CD4-positive, alpha-beta T cell (primary cell): Measurements from ENCODE around the gene PRKG1. TPM values are rescaled to one million over a fixed set of nuclear protein-coding genes. Genes with fewer than 3 reads are reported as not detected.
"Not testable (repeated sequence)": the region's sequence is repeated elsewhere in the genome, so short reads cannot be mapped to it uniquely, and the experiment has no call there.

Source experiments
- ATAC-seq: fragments of 200-7000 bp; cut with Tn5 transposase; one replicate; pipeline ENCODE4 v1.10.0; 2022; ENCODE audit warnings: mild to moderate bottlenecking; ENCODE audit not compliant: poor library complexity
- CTCF ChIA-PET: fragments of 350-600 bp; sonication (Branson Sonifier 250); formaldehyde crosslinking; loops from one replicate; lab custom pipeline; 2021; ENCODE audit warnings: antibody characterized with exemption, inconsistent platforms; lab: Charles Lee
- POLR2A ChIA-PET: fragments of 350-600 bp; sonication (Branson Sonifier 250); formaldehyde crosslinking; loops from one replicate; lab custom pipeline; 2021; ENCODE audit warnings: antibody characterized with exemption, inconsistent platforms; lab: Charles Lee
- DNase-seq, 14 experiments: peaks; one replicate each; pipeline ENCODE4 v3.0.0-alpha.2; 2013 to 2020; ENCODE audit warnings: mixed read lengths in 2 of 14
- H3K27ac ChIP-seq, 2 donors: one replicate each; pipeline versions ENCODE4 v1.5.1 to v1.7.0; 2013; ENCODE audit warnings: low read length in 2 of 2, low read depth in 1 of 2, mild to moderate bottlenecking in 1 of 2
- H3K27me3 ChIP-seq, 2 experiments: 1 replicate in 1 of 2; 2 replicates in 1 of 2; pipeline versions ENCODE4 v1.6.1 to v1.7.0; 2013; ENCODE audit warnings: low read length in 2 of 2, control low read depth in 1 of 2, mild to moderate bottlenecking in 1 of 2, moderate library complexity in 1 of 2; ENCODE audit not compliant: insufficient read depth in 2 of 2, control insufficient read depth in 1 of 2
- H3K36me3 ChIP-seq: one replicate; pipeline ENCODE4 v1.6.1; 2013; ENCODE audit warnings: low read length, control low read depth; ENCODE audit not compliant: insufficient read depth
- H3K4me1 ChIP-seq: one replicate; pipeline ENCODE4 v1.6.1; 2013; ENCODE audit warnings: low read length, control low read depth; ENCODE audit not compliant: insufficient read depth
- H3K4me3 ChIP-seq: one replicate; pipeline ENCODE4 v1.5.1; 2013; ENCODE audit warnings: mild to moderate bottlenecking, low read length, moderate library complexity
- H3K9me3 ChIP-seq, 2 experiments: 1 replicate in 1 of 2; 2 replicates in 1 of 2; pipeline versions ENCODE4 v1.6.1 to v1.7.0; 2013; ENCODE audit warnings: low read length in 2 of 2, mild to moderate bottlenecking in 2 of 2, control low read depth in 1 of 2, moderate library complexity in 1 of 2; ENCODE audit not compliant: control insufficient read depth in 1 of 2, insufficient read depth in 1 of 2
- H3K27ac Mint-ChIP-seq: one replicate; pipeline ENCODE4 v1.8.0; 2020; ENCODE audit warnings: mixed read lengths
- H3K27me3 Mint-ChIP-seq: one replicate; pipeline ENCODE4 v1.8.0; 2021; ENCODE audit warnings: mixed read lengths
- H3K36me3 Mint-ChIP-seq: one replicate; pipeline ENCODE4 v1.8.0; 2021; ENCODE audit warnings: low read depth, mixed read lengths
- H3K4me1 Mint-ChIP-seq: one replicate; pipeline ENCODE4 v1.8.0; 2021; ENCODE audit warnings: low read depth, mixed read lengths
- H3K4me3 Mint-ChIP-seq: one replicate; pipeline ENCODE4 v1.8.0; 2020; ENCODE audit warnings: mild to moderate bottlenecking, mixed read lengths
- H3K9me3 Mint-ChIP-seq: one replicate; pipeline ENCODE4 v1.8.0; 2020; ENCODE audit warnings: mixed read lengths
- intact Hi-C, 2 experiments: fragments of 100-400 bp; cut with DNase I in 1 of 2; cut with micrococcal nuclease in 1 of 2; formaldehyde crosslinking; loops; one replicate each; pipeline versions ENCODE4 v1.15.1 to v1.9.0; 2023 to 2025; cut with DNase I, micrococcal nuclease
- total RNA-seq, 174 experiments: library from RNA in 2 of 174; stranded (reverse) in 2 of 174; gene quantifications; one replicate each; pipeline ENCODE4 v1.2.3 and lab custom pipeline; 2021 to 2026
- TF ChIP-seq, protein P1 (sequence below): fragments of 200-600 bp; IDR thresholded peaks from one replicate; pipeline ENCODE4 v1.8.0; 2022; ENCODE audit warnings: antibody characterized with exemption, mild to moderate bottlenecking

Gene PRKG1
- total RNA-seq, 2 experiments from 2014 or later: 0.31 TPM; not detected in 1

DNA sequence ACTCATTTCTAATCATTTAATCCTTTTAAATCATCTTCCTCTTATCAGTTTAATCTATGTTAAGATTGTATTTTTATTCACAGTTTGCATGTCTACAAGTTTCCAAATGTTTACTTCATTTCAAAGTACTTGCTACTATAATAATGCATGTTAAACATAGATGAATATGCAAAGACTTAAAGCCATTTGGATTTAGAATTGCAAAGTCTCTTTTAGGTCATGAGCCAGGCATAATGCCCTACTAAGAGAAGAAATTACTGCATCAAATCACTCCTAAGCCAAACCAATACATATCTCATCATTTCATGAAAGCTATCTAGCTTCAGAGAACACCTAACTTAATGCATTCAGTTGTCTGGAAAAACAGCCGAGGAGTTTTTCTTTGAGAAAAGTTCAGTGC is 266.1 kb downstream of the PRKG1 start:
- peaks cover 2% of the 10 kb centered on the region for H3K9me3 Mint-ChIP-seq
- ChIA-PET CTCF (no interaction called here), POLR2A (no interaction called here)
- no peak overlapping the region for H3K27ac ChIP-seq
- no peak overlapping the region for H3K4me3 Mint-ChIP-seq
- no peak for DNase-seq
- H3K4me1 ChIP-seq: no peaks in the 10 kb centered on the region
- intact Hi-C loops: no loop called here
- ATAC-seq: no peak
- H3K27ac Mint-ChIP-seq: no peak overlapping the region
- no peaks in the 10 kb centered on the region for H3K27me3 ChIP-seq
- no peak overlapping the region for H3K4me3 ChIP-seq
- no peaks in the 10 kb centered on the region for H3K27me3 Mint-ChIP-seq
- H3K4me1 Mint-ChIP-seq: no peaks in the 10 kb centered on the region
- no peaks in the 10 kb centered on the region for H3K36me3 Mint-ChIP-seq
- H3K36me3 ChIP-seq: no peaks in the 10 kb centered on the region
- TF ChIP-seq, protein P1, sequence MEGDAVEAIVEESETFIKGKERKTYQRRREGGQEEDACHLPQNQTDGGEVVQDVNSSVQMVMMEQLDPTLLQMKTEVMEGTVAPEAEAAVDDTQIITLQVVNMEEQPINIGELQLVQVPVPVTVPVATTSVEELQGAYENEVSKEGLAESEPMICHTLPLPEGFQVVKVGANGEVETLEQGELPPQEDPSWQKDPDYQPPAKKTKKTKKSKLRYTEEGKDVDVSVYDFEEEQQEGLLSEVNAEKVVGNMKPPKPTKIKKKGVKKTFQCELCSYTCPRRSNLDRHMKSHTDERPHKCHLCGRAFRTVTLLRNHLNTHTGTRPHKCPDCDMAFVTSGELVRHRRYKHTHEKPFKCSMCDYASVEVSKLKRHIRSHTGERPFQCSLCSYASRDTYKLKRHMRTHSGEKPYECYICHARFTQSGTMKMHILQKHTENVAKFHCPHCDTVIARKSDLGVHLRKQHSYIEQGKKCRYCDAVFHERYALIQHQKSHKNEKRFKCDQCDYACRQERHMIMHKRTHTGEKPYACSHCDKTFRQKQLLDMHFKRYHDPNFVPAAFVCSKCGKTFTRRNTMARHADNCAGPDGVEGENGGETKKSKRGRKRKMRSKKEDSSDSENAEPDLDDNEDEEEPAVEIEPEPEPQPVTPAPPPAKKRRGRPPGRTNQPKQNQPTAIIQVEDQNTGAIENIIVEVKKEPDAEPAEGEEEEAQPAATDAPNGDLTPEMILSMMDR: no peak
- H3K9me3 ChIP-seq: no peaks in the 10 kb centered on the region

DNA sequence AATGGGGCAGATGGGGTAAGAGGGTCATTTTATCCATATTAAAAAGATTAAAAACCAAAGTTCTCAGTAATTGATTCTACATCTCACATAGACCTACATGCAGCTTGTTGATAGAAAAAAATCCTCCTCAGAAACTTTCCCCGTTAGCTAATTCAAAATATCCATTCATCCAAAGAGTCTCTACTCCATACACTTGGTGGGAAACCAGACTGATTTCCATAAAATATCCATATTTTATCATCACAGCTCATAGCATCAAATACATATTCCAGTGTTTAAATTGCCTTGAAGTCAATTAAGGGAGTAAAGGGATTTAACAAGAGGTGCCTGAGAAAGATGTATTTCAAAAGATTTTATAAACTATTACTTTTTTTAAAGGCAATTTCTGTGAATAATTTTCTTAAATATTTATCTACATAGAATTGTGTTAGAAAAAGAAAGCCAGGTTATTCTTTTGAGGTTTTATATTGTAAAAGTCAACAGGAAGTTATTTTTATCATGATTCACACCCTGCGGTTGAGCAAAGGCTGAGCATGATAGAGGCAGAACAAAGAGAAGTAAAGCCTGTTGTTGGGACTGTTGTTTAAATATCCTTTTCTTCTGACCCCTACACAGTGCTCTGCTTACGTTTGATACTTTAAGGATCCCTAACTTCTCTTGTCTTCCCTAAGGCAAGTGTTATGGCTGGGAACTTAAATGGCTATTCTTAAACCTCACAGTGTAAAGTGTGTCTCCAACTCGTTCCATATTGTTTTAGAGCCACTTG is 266.7 kb downstream of the PRKG1 start:
- Mint-ChIP-seq H3K27ac (no peak overlapping the region), H3K9me3 (peaks cover 2% of the 10 kb centered on the region), H3K36me3 (no peaks in the 10 kb centered on the region), H3K4me3 (no peak overlapping the region), H3K4me1 (no peaks in the 10 kb centered on the region), H3K27me3 (no peaks in the 10 kb centered on the region)
- peak in 1 of 14 experiments; percentile 48 for DNase-seq
- no peaks in the 10 kb centered on the region for H3K27me3 ChIP-seq
- TF ChIP-seq, protein P1: no peak
- no peaks in the 10 kb centered on the region for H3K4me1 ChIP-seq
- no peak for ATAC-seq
- intact Hi-C loops: no loop called here
- CTCF ChIA-PET: no interaction called here
- H3K9me3 ChIP-seq: no peaks in the 10 kb centered on the region
- POLR2A ChIA-PET: no interaction called here
- no peaks in the 10 kb centered on the region for H3K36me3 ChIP-seq
- H3K4me3 ChIP-seq: no peak overlapping the region
- no peak overlapping the region for H3K27ac ChIP-seq

DNA sequence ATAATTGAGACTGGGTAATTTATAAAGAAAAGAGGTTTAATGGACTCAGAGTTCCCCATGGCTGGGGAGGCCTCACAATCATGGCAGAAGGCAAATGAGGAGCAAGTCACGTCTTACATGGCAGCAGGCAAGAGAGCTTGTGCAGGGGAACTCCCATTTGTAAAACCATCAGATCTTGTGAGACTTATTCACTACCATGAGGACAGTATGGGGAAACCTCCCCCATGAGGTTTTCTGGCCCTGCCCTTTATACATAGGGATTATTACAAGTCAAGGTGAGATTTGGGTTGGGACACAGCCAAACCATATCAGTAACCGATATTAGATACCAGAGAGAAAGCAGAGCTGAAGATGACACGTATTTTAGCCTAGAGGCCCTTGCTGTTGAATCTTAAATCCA is 267.5 kb downstream of the PRKG1 start:
- DNase-seq, intact Hi-C loops, H3K9me3 ChIP-seq, H3K4me3 Mint-ChIP-seq, H3K27ac Mint-ChIP-seq, POLR2A ChIA-PET, ATAC-seq, H3K4me1 ChIP-seq, H3K36me3 ChIP-seq, H3K4me3 ChIP-seq, H3K36me3 Mint-ChIP-seq, H3K27me3 Mint-ChIP-seq, H3K27me3 ChIP-seq, H3K27ac ChIP-seq, H3K4me1 Mint-ChIP-seq, H3K9me3 Mint-ChIP-seq: not testable (repeated sequence)
- CTCF ChIA-PET: interaction anchor here (0.6 kb wide), 1 partner anchor 57 kb away, joined by 3 read pairs; no protein-coding TSS in a partner anchor
